T-helper 1 cell (primary cell): ENCODE results near the gene HCRTR1.
"Not testable (repeated sequence)": the region's sequence is repeated elsewhere in the genome, so short reads cannot be mapped to it uniquely, and the experiment has no call there.

Source experiments
- DNase-seq, 5 donors: peaks; one replicate each; pipeline ENCODE4 v3.0.0-alpha.2; 2012 to 2020

HCRTR1 gene

GRCh38 chr1:31581821-31582810 lies 35.4 kb upstream of the HCRTR1 start:
- no peak for DNase-seq

DNA sequence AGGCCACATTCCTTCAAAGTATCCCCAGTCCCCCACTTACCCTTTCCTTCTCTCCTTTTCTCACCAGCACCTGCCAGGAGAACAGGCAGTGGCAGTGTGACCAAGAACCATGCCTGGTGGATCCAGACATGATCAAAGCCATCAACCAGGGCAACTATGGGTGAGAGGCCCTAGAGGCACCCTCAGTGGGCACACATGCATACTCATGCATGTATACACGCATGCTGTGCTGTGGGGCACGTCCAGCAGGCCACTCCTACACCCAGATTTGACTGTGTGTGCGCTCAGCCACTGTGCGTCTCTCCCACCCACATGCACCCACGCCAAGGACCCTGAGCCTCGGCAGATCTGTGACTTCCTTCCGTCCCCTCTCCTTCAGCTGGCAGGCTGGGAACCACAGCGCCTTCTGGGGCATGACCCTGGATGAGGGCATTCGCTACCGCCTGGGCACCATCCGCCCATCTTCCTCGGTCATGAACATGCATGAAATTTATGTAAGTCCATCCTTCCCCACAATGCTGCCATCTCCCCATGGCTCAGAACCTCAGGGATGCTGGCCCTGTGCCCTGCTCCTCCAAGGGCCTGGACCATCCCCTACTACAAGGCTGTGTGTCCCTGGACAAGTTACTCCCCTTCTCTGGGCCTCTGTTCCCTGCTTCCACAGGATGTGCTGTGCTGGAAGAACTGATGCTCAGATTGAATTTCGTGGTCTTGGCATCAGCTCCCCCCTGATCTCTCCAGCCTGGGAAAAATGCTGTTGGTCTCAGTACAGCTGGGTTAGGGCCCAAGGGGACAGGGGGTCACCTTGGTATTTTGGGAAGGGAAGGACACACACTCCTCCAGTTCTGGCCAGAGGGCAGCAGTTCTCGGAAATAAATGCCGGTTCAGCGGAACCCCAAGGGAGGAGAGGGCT lies 34.2 kb upstream of the HCRTR1 start:
- no peak for DNase-seq

- no peak for DNase-seq
Observed at GRCh38 chr1:31583995-31584868, 33.3 kb upstream of the HCRTR1 start.

DNA sequence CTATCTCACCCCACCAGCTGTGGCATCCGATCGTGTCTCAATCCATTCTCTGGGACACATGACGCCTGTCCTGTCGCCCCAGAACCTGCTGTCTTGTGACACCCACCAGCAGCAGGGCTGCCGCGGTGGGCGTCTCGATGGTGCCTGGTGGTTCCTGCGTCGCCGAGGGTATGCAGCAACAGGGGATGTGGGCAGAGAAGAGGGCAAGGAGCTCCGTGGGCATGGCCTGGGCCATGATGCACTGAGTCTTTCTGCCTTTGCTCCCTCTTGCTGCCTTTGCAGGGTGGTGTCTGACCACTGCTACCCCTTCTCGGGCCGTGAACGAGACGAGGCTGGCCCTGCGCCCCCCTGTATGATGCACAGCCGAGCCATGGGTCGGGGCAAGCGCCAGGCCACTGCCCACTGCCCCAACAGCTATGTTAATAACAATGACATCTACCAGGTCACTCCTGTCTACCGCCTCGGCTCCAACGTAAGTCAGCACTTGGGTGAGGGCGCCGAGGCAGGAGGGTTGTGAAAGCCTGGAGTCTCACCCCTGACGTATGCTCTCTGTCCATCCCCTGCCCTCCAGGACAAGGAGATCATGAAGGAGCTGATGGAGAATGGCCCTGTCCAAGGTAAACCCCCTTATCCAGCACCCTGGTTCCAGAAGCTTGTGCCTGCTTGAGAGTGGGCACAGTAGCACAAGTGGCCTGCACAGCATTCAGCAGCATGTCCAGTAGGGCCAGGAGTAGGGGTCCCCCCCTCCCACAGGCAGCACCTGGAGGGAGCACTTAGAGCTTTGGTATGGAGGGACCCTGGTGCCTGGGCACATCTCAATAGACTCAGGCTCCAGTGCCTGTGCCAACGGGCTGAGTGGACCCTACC lies 32.4 kb upstream of the HCRTR1 start:
- DNase-seq = no peak

- no peak for DNase-seq
Observed at GRCh38 chr1:31585736-31586365, 31.6 kb upstream of the HCRTR1 start.

DNA sequence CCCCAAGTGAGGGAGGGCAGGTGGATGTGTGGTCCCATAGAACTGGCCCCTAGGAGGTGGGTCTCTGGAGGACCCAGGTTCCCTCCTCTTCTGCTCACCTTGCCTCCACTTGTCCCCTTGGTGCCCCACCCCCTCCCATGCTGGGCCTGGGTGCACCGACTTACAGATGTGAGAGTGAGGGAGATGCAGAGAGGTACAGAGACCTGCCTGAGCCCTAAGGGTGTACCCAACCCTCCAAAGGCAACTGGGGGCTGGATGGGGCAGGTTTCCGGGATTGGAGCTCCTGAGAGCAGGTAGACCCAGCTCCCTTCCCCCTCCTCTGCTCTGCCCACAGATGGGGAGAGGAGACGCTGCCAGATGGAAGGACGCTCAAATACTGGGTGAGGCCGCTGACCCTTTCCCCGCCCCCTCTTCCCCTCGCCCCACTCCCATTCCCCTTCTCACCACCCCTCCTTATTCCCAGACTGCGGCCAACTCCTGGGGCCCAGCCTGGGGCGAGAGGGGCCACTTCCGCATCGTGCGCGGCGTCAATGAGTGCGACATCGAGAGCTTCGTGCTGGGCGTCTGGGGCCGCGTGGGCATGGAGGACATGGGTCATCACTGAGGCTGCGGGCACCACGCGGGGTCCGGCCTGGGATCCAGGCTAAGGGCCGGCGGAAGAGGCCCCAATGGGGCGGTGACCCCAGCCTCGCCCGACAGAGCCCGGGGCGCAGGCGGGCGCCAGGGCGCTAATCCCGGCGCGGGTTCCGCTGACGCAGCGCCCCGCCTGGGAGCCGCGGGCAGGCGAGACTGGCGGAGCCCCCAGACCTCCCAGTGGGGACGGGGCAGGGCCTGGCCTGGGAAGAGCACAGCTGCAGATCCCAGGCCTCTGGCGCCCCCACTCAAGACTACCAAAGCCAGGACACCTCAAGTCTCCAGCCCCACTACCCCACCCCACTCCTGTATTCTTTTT lies 30.8 kb upstream of the HCRTR1 start:
- no peak for DNase-seq

- DNase-seq = not testable (repeated sequence)
Observed at GRCh38 chr1:31587328-31587699, 30.2 kb upstream of the HCRTR1 start.

- DNase-seq = peak in 3 of 5 donors; percentile 12 to 32 (median 12)
Observed at GRCh38 chr1:31587720-31588423, 29.6 kb upstream of the HCRTR1 start.

DNA sequence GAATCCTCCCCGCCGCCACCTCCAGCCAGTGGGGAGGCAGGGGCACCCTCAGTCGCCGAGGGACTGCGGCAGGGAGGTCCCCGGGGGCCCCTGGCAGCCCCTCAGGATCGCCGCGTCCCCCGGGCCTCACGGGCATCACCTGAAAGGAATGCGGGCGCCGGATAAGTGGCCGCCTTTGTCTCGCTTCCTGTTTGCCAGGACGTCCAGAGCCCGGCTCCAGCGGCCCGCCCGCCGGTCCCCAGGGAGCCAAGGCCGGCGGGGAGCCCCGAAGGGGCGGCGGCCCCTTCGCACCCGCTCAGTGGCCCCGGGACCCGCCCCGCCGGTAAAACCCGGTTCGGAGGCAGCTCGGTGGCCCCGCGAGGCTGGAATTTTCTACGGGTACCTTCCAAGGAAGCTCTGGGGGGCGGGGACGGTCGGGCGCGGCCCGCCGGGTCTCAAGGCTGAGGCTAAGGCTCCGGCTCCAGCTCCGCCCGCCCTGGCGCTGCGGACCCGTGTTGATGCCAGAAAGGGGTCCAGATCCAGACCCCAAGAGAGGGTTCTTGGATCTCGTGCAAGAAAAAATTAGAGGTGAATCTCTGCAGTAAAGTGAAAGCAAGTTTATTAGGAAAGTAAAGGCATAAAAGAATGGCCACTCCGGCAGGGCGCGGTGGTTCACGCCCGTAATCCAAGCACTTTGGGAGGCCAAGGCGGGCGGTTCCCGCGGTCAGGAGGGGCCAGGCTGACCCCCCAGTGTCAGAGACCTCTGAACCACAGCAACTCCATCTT lies 28.6 kb upstream of the HCRTR1 start:
- DNase-seq = no peak

DNA sequence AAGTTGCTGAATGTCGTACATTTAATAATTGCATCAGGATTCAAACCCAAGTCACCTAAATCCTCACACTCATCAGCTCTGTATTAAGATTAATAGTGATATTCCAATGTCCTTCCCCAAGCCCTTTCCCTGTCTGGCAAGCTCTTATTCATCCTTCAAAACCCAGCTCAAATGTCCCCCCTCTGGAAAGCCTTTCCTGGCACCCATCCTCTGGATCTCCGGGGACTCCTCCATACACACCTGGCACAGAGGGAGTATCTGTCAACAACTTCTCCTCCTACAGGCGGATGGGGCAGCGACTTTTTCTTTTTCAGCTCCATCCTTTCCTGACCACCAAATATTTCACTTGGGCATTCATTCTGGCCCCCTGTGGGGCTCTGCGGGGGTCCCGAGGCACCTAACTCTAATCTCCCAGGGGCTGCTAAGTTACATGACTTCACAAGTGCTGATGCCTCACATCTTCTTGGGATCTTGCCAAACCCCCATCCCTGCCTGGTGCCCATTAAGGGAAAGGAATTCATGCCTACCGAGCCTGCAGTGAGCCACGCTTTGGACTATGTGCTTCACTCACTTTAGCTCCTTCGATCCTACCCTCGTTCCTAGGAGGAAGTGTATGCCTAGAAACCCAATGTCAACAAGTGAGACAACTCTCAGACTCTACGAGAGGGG lies 25.9 kb upstream of the HCRTR1 start:
- no peak for DNase-seq

GRCh38 chr1:31592132-31592531 lies 25.4 kb upstream of the HCRTR1 start:
- no peak for DNase-seq

GRCh38 chr1:31593136-31593665 lies 24.3 kb upstream of the HCRTR1 start:
- no peak for DNase-seq

DNA sequence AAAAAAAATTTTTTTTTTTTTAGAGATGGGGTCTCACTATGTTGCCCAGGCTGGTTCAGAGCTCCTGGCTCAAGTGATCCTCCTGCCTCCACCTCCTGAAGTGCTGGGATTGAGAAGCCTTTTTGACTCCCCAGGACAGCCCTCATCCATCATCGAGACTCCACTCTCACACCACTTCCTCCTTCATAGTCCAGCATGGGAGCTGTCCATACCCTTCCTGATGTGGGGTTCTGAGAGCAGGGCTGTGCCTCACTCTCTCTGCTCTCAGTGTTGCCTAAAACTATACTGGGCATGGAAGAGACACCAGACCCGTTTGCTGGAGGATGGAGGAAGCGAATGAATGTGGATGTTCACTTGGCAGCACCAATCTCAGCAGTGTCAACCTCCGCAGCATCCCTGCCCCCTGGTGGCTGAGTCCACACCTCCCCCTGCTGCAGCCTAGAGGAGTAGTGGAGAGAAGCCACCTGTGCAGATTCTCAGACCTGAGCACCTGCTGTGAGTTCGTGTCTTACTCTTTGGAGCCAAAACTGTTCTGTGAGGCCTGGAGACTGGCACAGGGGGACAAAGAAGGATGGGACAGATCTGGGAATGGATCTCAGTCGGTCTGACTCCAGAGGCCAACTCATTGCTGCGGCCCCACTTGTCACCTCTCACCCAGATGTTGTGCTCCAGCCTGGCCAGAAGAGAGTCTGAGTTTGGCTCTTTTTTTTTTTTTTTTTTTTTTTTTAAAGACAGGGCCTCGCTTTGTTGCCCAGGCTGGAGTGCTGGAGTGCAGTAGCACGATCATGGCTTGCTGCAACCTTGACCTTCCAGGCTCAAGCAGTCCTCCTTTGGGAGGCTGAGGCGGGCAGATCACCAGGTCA lies 23.5 kb upstream of the HCRTR1 start:
- DNase-seq = peak in 4 of 5 donors; percentile 38 to 51 (median 44)

GRCh38 chr1:31595836-31596736 lies 21.4 kb upstream of the HCRTR1 start:
- no peak for DNase-seq

DNA sequence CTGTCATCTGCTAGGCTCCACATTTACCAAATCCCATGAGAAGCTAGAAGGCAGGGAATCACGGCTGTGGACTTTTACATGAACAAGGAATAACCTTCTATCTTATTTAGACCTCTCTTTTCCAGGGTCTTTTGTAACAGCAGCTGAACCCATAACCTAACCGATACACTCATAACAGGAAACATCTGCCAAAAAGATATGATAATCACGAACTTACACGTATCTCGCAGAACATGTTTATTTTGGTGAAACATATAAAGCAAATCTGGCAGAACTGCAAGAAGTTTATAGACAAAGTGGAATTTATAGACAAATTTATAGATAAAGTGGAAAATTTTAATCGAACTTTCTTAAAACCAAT lies 20.8 kb upstream of the HCRTR1 start:
- no peak for DNase-seq
